K562 (cell line): ENCODE data around the gene SERPINH1. TPM values are rescaled to one million over a fixed set of nuclear protein-coding genes. Genes with fewer than 3 reads are reported as not detected.

ENCODE experiments used
- C11orf30 ChIP-seq: fragments of 450-650 bp; IDR thresholded peaks from 2 replicates; pipeline ENCODE4 v1.6.1; 2016; ENCODE audit warnings: low read depth, mild to moderate bottlenecking
- CCAR2 ChIP-seq: fragments of 200-400 bp; formaldehyde crosslinking; IDR thresholded peaks from 2 replicates; pipeline ENCODE4 v1.6.1; 2017; ENCODE audit warnings: mild to moderate bottlenecking, low read depth, low read length
- CXXC5 ChIP-seq: fragments of 250-450 bp; sonication (Bioruptor Pico); IDR thresholded peaks from 2 replicates; pipeline ENCODE4 v1.8.0; 2022; ENCODE audit warnings: inconsistent platforms, mild to moderate bottlenecking, moderate library complexity
- ELF4 ChIP-seq: fragments of 450-650 bp; formaldehyde crosslinking; IDR thresholded peaks from 2 replicates; pipeline ENCODE4 v1.4.0; 2022; ENCODE audit warnings: missing genetic modification characterization
- ETV5 ChIP-seq: sonication (generic); formaldehyde crosslinking; IDR thresholded peaks from 2 replicates; pipeline ENCODE4 v1.4.0; 2020; ENCODE audit warnings: low read depth, mild to moderate bottlenecking, missing genetic modification reagents
- EZH2 ChIP-seq: IDR thresholded peaks from 2 replicates; pipeline ENCODE4 v1.6.1; 2012; ENCODE audit warnings: low read depth, mild to moderate bottlenecking, inconsistent platforms, low read length, borderline replicate concordance
- IRF9 ChIP-seq: fragments of 450-650 bp; IDR thresholded peaks from 2 replicates; pipeline ENCODE4 v1.6.1; 2016; ENCODE audit warnings: missing biosample characterization, missing genetic modification characterization
- MAZ ChIP-seq, 2 experiments: fragments of 450-650 bp in 1 of 2; sonication (generic) in 1 of 2; formaldehyde crosslinking; IDR thresholded peaks in 1 of 2; conservative IDR thresholded peaks in 1 of 2; 2 replicates each; pipeline versions ENCODE4 v1.4.0 to v1.5.0; 2020; ENCODE audit warnings: mild to moderate bottlenecking in 1 of 2, missing genetic modification reagents in 1 of 2
- MLX ChIP-seq, 2 experiments: fragments of 450-650 bp in 1 of 2; sonication (generic) in 1 of 2; formaldehyde crosslinking; conservative IDR thresholded peaks; 2 replicates each; pipeline versions ENCODE4 v1.4.0 to v1.8.1; 2020 to 2022; ENCODE audit warnings: mild to moderate bottlenecking in 1 of 2, missing genetic modification reagents in 1 of 2
- PHF20 ChIP-seq: fragments of 450-650 bp; IDR thresholded peaks from 2 replicates; pipeline ENCODE4 v1.6.1; 2018; ENCODE audit not compliant: partially characterized antibody
- RAD21 ChIP-seq, 2 experiments: fragments of 250-450 bp in 1 of 2; fragments of 450-650 bp in 1 of 2; sonication (Bioruptor Pico) in 1 of 2; formaldehyde crosslinking in 1 of 2; IDR thresholded peaks in 1 of 2; conservative IDR thresholded peaks in 1 of 2; 2 replicates each; pipeline versions ENCODE4 v1.4.0 to v1.8.0; 2020 to 2022; ENCODE audit warnings: mild to moderate bottlenecking in 2 of 2, moderate library complexity in 1 of 2
- RFX7 ChIP-seq: fragments of 250-450 bp; sonication (Bioruptor Pico); IDR thresholded peaks from 2 replicates; pipeline ENCODE4 v1.5.1; 2021; ENCODE audit warnings: mild to moderate bottlenecking
- SFPQ ChIP-seq: fragments of 200-400 bp; formaldehyde crosslinking; IDR thresholded peaks from 2 replicates; pipeline ENCODE4 v1.6.1; 2017; ENCODE audit warnings: mild to moderate bottlenecking, low read depth, low read length, moderate library complexity
- SMARCA5 ChIP-seq: fragments of 450-650 bp; IDR thresholded peaks from 2 replicates; pipeline ENCODE4 v1.6.1; 2016
- STAG1 ChIP-seq: sonication (generic); formaldehyde crosslinking; IDR thresholded peaks from 2 replicates; pipeline ENCODE4 v1.5.0; 2020; ENCODE audit warnings: missing genetic modification reagents, borderline replicate concordance
- TFE3 ChIP-seq: fragments of 450-650 bp; formaldehyde crosslinking; IDR thresholded peaks from 2 replicates; pipeline ENCODE4 v1.4.0; 2020; ENCODE audit warnings: mild to moderate bottlenecking, mixed read lengths
- TRIM24 ChIP-seq, 2 experiments: fragments of 450-650 bp; IDR thresholded peaks; 2 replicates each; pipeline ENCODE4 v1.6.1; 2016
- TRIM25 ChIP-seq: fragments of 450-650 bp; IDR thresholded peaks from 2 replicates; pipeline ENCODE4 v1.7.0; 2016; ENCODE audit warnings: borderline replicate concordance
- ZNF263 ChIP-seq: sonication (generic); formaldehyde crosslinking; IDR thresholded peaks from 2 replicates; pipeline ENCODE4 v1.8.0; 2022; ENCODE audit warnings: mild to moderate bottlenecking, missing genetic modification reagents, borderline replicate concordance
- ZNF511 ChIP-seq: sonication (generic); formaldehyde crosslinking; IDR thresholded peaks from 2 replicates; pipeline ENCODE4 v1.8.0; 2022; ENCODE audit warnings: mild to moderate bottlenecking, missing genetic modification reagents
- polyA plus RNA-seq, 8 experiments: library from polyadenylated mRNA; depleted of rRNA in 4 of 8; stranded (reverse) in 5 of 8; unstranded in 3 of 8; fragments of >200 nt; fragmentation: Nextera tagmentation in 2 of 8; fragmentation: Illumina TruSeq in 1 of 8; extraction: Ambion mirVana in 2 of 8; extraction: Trizol in 1 of 8; gene quantifications; 2 replicates each; pipeline versions ENCODE4 v1.2.1 to v1.2.3, GENCODE V29; 2011 to 2014; ENCODE audit warnings: inconsistent platforms in 1 of 8, missing spikeins in 1 of 8
- total RNA-seq, 7 experiments: library from RNA; depleted of rRNA in 6 of 7; stranded (reverse); fragments of >200 nt in 6 of 7; fragmentation: Illumina TruSeq in 2 of 7; extraction: Trizol in 2 of 7; gene quantifications; 2 replicates each; pipeline versions ENCODE4 v1.2.1 to v1.2.3, GENCODE V29; 2011 to 2021; ENCODE audit warnings: low replicate concordance in 1 of 7

SERPINH1 gene
- total and polyA plus RNA-seq, 9 of the 15 experiments (the other 6 are each of a cell fraction or from before 2014, with no cell fraction given) = 2.8 to 106 (median 67.9) TPM

- TF ChIP-seq SFPQ = no peak
- TF ChIP-seq MAZ (CRISPR knock-in tag; conservative IDR thresholded peaks at IDR 0.05 in 1 of 2, IDR thresholded peaks at IDR 0.05 in 1 of 2) = peak; percentile 44 to 67; a peak in 1 of 4 replicates
- no peak for TF ChIP-seq C11orf30
- no peak for TF ChIP-seq RAD21 (CRISPR knock-in tag; conservative IDR thresholded peaks at IDR 0.05 in 1 of 2, IDR thresholded peaks at IDR 0.05 in 1 of 2)
- TF ChIP-seq STAG1 (CRISPR knock-in tag) = no peak
- TF ChIP-seq CCAR2 = no peak
- no peak for TF ChIP-seq MLX (CRISPR knock-in tag; conservative IDR thresholded peaks at IDR 0.05)
- no peak for TF ChIP-seq TRIM25
- TF ChIP-seq RFX7 = no peak
- peak; percentile 95 to 96 for TF ChIP-seq TRIM24 (IDR thresholded peaks at IDR 0.05)
- no peak for TF ChIP-seq ZNF511 (CRISPR knock-in tag)
- TF ChIP-seq ELF4 (CRISPR knock-in tag) = 0 out of 2 replicates have a peak, but pooled peaks have one; percentile 45
- TF ChIP-seq PHF20 = no peak
- TF ChIP-seq ETV5 (CRISPR knock-in tag) = no peak
- TF ChIP-seq TFE3 (CRISPR knock-in tag) = no peak
- TF ChIP-seq EZH2 = no peak
- no peak for TF ChIP-seq IRF9
- TF ChIP-seq SMARCA5 = no peak
- no peak for TF ChIP-seq ZNF263 (CRISPR knock-in tag)
- TF ChIP-seq CXXC5 = no peak
These were observed 27.9 kb downstream of the SERPINH1 start (continued) for GRCh38 chr11:75589933-75590332.
